AG09319 (cell line): ENCODE data around the gene CERS1.

Experiments used
- DNase-seq: peaks from one replicate; pipeline ENCODE4 v3.0.0-alpha.2; 2010; ENCODE audit warnings: low read depth; ENCODE audit errors: extremely low read depth
- CTCF ChIP-seq: IDR thresholded peaks from 2 replicates; pipeline ENCODE4 v1.5.1; 2011; ENCODE audit warnings: low read depth, mild to moderate bottlenecking, inconsistent platforms, low read length, moderate library complexity

Gene CERS1

DNA sequence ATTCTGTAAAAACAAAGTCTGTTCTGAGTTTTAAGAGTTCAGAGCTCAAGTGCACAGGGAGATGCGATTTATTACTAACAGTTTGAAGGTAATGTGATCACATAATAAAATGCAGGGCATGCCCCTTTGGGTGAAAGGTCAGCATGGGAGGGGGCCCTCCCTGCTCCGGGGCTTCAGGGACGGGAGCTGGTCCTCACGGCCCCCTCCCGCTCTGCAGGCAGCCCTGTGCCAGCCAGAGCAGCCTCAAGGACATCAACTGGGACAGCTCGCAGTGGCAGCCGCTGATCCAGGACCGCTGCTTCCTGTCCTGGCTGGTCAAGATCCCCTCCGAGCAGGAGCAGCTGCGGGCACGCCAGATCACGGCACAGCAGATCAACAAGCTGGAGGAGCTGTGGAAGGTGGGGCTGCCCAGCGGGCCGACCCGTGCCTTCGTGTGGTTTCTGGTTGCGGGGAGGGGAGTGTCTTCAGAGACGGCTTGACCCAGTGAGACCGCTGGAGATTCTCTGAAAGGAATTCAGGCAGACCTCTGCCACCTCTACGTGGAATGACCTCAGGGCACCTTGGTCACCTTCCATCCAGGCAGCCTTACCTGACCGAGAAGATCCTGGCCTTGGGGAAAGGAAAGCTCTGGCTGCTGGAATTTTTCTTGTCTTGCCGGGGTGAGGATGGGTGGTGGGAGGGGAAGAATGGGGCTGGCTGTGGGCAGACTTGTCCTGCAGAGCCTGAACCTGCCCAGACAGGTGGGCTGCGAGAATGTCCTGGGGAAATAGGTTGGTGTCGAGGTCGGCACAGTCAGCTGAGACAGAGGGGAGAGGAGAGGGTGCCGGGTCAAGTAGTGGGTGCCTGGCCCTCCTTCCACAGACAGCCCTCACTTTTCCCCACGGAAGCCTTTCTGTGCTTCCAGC is 45.2 kb downstream of the CERS1 start:
- DNase-seq, result no peak
- no peak for TF ChIP-seq CTCF

DNA sequence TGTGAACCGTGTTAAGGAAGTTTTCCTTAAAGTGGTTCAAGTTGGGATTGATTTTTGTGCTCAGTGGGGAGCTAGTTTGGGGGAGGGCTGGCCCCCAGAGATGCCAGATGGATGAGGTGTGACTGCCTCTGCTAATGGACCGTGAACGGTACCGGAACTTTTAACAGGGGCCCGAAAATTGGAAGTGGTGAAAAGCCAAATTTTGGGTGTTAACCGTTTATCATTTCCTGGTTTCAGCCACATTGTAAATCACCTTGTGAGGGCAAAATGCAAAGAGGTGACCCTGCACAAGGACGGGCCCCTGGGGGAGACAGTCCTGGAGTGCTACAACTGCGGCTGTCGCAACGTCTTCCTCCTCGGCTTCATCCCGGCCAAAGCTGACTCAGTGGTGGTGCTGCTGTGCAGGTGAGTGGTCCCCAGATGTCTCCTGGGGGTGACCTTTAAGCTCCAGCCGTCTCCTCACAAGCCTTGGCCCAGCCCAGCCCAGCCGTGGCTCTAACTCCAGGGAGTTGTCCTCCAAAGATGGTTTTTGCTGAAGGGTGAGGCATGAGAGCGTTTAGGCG is 46.0 kb downstream of the CERS1 start:
- TF ChIP-seq CTCF, result no peak

GRCh38 chr19:18848878-18849661 is 46.9 kb downstream of the CERS1 start:
- no peak for DNase-seq
- no peak for TF ChIP-seq CTCF

More for the DNA sequence above, 46.0 kb downstream of the CERS1 start:
- no peak for DNase-seq

DNA sequence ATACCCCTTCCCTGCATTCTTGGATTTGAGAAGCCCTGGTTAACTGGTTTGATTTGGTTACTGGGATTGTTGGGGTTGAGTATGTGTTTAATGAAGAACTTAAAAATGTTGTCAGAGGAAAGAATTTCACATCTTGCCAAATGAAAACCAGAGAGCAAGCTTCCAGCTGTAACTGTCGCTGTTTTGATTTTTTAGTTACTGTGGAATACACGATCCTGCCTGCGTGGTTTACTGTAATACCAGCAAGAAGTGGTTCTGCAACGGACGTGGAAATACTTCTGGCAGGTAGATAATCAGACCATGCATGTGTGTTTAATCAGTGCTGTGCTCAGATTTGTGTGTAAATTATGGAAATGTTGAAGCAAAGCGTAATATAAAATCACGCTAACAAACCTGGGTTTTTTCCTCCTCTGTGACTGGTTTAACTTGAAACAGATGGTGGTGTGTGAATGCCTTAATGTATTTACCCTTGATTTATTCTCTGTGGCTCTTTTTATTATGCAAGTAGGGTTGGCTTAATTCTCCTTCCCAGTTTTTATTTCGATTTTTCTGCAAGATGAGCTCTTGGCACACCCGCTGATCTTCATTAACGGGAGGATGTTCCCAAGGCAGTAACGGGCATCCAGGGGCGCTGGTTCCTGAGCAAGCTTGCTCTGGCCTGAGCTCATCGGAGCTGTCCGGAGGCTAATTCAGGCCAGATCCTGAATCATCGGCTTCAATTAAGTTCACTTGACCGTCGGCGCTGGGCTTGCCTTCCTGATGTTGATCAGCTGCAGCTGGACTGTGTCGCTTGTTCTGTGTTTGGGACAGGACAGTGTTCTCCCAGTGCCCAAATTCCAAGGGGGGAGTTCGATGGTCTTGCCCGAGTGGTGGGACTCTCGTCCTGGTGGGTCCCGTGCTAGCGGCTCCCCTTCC is 48.2 kb downstream of the CERS1 start:
- no peak for TF ChIP-seq CTCF
- peak; percentile 89 for DNase-seq

GRCh38 chr19:18846862-18847548 is 49.0 kb downstream of the CERS1 start:
- peak; percentile 88 for TF ChIP-seq CTCF
- peak; percentile 67 for DNase-seq

DNA sequence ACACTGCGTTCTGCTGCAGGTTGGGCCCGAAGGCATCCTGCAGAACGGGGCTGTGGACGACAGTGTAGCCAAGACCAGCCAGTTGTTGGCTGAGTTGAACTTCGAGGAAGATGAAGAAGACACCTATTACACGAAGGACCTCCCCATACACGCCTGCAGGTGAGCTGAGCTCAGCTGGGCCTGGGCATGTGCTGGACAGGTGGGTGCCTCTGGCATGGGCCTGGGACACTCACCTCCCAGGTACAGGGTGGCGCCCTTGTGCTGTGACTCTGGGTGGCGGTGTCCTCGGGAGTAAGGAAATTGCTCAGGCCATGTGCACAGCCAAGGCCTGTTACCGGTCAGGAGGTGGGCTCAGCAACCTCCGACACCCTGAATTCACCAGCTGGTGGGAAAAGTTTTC is 50.0 kb downstream of the CERS1 start:
- DNase-seq, result no peak
- TF ChIP-seq CTCF, result no peak
